Stimulated activated naive B cell treated with anti-CD40 and anti-IgM and Interleukin-4, amounts not matched to agents 10 μg/mL and 1 μg/mL and 100 μg/mL, for 72 hours (primary cell): ENCODE measurements around the gene PTTG1IP.

Source experiments
- ATAC-seq, 2 donors: fragments of 150-1000 bp; cut with Tn5 transposase; replicated peaks; 2 replicates each; pipeline ENCODE4 v1.10.0; 2021; ENCODE audit warnings: moderate library complexity in 1 of 2
- DNase-seq: peaks from one replicate; pipeline ENCODE4 v3.0.0; 2021
- H3K27ac Mint-ChIP-seq: one replicate; pipeline ENCODE4 v1.8.0; 2022; ENCODE audit warnings: mild to moderate bottlenecking, mixed read lengths
- H3K27me3 Mint-ChIP-seq, 2 donors: one replicate each; pipeline ENCODE4 v1.8.0; 2022; ENCODE audit warnings: mixed read lengths in 2 of 2
- H3K36me3 Mint-ChIP-seq, 2 donors: one replicate each; pipeline ENCODE4 v1.8.0; 2022; ENCODE audit warnings: mixed read lengths in 2 of 2, mild to moderate bottlenecking in 1 of 2
- H3K4me1 Mint-ChIP-seq, 2 donors: one replicate each; pipeline ENCODE4 v1.8.0; 2022; ENCODE audit warnings: mixed read lengths in 2 of 2, mild to moderate bottlenecking in 1 of 2
- H3K4me3 Mint-ChIP-seq, 2 donors: one replicate each; pipeline ENCODE4 v1.8.0; 2022; ENCODE audit warnings: mild to moderate bottlenecking in 2 of 2, mixed read lengths in 2 of 2, moderate library complexity in 1 of 2
- H3K9me3 Mint-ChIP-seq, 2 donors: one replicate each; pipeline ENCODE4 v1.8.0; 2022; ENCODE audit warnings: mixed read lengths in 2 of 2, mild to moderate bottlenecking in 1 of 2

PTTG1IP gene

DNA sequence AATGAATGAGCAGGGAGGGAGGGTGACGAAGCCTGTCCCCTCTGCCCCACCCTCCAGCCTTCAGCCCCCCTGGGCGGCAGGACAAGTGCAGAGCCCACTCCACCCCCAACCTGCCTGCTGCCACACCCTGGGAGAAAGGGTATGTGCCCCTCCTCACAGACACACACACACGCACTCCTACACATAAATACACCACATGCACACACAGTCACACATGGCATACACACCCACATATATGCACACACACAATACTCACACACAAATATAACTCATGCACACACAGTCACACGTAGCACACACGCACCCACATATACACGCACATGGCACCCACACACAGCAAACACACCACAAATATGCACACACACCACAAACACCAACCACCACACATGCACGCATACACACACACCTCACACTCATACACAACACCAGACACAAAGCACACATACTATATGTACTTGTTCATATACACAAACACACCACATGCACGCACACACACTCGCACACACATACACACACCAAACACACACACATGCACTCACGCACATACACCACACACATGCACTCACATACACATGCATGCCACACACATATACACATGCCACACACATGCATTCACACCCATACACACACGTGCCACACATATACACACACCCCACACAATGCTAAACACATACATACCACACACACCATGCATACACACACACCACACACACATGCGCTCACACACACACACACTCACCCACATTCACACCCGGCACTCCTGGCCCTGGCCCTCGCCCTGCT lies 30.8 kb upstream of the PTTG1IP start:
- H3K4me3 Mint-ChIP-seq, result no peak overlapping the region
- H3K36me3 Mint-ChIP-seq, result peaks cover 50 to 66% of the 10 kb centered on the region in 2 donors
- no peak for ATAC-seq
- no peaks in the 10 kb centered on the region for H3K9me3 Mint-ChIP-seq
- peak overlapping the region; percentile 48 for H3K27ac Mint-ChIP-seq
- no peak for DNase-seq
- peaks cover 38 to 57% of the 10 kb centered on the region in 2 donors for H3K4me1 Mint-ChIP-seq
- no peaks in the 10 kb centered on the region for H3K27me3 Mint-ChIP-seq

DNA sequence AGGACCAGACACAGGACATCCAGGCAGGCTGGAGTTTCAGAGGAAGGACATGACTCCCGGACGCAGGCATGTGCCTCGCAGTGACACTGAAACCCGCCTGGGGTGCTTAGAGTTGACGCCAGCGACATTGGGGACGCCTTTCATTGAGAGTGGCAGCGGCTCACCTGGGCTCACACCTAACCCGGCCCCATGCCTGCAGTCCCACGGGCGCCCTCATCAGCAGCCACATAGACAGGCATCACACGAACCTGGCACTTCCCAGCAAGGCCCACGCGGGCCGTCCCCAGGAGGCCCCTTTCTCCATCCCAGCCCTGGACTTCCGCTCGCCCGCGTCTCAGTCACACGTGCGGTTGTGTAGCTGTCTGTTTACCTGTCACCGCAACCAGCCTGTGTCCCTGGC lies 30.2 kb upstream of the PTTG1IP start:
- Mint-ChIP-seq H3K27me3 (no peaks in the 10 kb centered on the region), H3K4me1 (peaks cover 33 to 51% of the 10 kb centered on the region in 2 donors), H3K27ac (no peak overlapping the region)

DNA sequence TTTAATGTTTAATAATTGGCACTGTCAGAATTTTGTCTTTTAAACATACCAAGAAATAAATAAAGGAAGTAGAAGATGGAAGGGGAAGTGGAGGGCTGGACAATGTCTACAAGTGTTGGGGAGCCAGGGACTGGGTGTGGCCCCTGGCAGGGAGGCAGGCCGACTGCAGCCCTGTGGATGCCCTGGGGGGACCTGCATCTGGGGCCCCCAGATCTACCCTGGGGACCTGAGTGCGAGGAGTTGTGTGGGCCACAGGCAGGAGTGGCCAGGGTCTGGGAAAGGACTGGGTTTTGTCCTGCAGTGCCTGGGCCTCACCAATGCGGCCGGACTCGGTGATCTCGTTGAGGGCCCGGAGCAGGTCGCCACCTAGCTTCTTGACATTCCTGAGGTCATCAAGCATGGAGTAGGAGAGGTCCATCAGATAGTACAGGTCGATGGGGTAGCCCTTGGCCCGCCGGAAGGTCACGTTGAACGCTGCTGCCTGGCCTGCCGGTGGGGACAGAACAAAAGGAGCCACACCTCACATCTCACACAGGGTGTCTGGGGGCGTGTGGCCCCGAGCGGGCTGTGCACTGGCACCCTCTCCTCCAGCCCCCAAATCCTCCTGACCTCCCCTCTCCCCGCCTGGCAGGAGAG lies 29.7 kb upstream of the PTTG1IP start:
- Mint-ChIP-seq H3K27ac (peak overlapping the region; percentile 16), H3K4me3 (no peak overlapping the region), H3K36me3 (peaks cover 46 to 63% of the 10 kb centered on the region in 2 donors), H3K9me3 (no peaks in the 10 kb centered on the region), H3K27me3 (no peaks in the 10 kb centered on the region), H3K4me1 (peaks cover 33 to 46% of the 10 kb centered on the region in 2 donors)
- DNase-seq (no peak), ATAC-seq (no peak)

More for the DNA sequence above, 30.2 kb upstream of the PTTG1IP start:
- peaks cover 44 to 61% of the 10 kb centered on the region in 2 donors for H3K36me3 Mint-ChIP-seq
- ATAC-seq, result no peak
- no peaks in the 10 kb centered on the region for H3K9me3 Mint-ChIP-seq
- H3K4me3 Mint-ChIP-seq, result no peak overlapping the region
- no peak for DNase-seq

DNA sequence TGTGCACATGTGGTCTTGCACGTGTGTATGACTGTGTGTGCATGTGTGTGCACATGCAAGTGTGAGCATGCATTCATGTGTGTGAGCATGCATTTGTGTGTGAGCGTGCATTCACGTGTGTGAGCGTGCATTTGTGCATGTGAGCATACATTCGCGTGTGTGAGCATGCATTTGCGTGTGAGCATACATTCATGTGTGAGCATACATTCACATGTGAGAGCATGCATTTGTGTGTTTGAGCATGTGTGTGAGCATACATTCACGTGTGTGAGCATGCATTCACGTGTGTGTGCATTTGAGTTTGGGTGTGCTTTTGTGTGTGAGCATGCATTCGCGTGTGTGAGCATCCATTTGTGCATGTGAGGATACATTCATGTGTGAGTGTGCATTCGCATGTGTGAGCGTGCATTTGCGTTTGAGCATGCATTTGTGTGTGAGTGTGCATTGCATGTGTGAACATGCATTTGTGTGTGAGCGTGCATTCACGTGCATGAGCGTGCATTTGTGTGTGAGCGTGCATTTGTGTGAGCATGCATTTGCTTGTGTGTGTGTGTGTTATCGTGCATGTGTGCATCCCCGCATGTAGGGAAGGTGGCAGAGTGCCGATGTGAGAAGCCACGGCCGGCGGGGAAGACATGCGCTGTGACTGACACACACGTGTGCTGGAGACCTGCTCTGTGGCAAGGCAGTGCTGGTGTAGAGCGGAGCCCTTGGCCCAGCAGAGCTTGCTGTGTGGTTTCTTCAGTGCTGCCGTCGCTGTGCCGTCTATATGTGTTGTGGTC lies 29.0 kb upstream of the PTTG1IP start:
- Mint-ChIP-seq H3K27ac (peak overlapping the region; percentile 16), H3K9me3 (no peaks in the 10 kb centered on the region)

DNA sequence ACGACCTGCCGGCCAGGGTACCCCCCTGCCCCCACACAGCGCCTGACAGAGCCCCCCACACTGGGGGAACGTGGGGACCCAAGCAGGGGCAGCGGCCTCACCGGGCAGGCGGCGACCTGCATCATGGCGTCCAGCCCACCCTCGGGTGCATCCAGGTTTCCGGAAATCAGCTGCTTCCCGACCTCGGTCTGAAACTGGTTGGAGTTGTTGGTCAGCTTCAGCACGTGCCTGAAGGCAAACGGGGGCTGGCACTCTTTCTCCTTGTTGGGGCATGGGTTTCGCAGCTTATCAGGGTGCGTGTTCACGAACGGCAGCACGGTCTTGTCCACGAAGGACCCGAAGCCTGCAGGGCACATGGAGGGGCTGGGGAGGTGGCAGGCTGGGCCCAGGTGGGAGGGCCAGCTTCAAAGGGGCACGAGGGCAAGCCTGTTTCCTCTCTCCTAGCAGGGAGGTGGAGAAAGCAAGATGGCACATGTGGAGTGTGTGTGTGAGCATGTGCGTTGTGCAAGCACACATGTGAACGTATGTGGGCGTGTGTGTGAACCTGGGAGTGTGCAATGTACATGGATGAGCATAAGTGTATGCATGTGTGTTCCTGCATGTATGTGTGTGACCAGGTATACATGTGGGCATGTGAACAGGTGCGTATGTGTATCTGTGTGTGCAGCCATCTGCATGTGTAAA lies 28.0 kb upstream of the PTTG1IP start:
- no peaks in the 10 kb centered on the region for H3K27me3 Mint-ChIP-seq
- no peaks in the 10 kb centered on the region for H3K9me3 Mint-ChIP-seq
- DNase-seq (no peak), ATAC-seq (no peak)
- H3K36me3 Mint-ChIP-seq, result peaks cover 54 to 72% of the 10 kb centered on the region in 2 donors
- H3K4me1 Mint-ChIP-seq, result peaks cover 23 to 32% of the 10 kb centered on the region in 2 donors
- H3K27ac Mint-ChIP-seq, result peak overlapping the region; percentile 56
- H3K4me3 Mint-ChIP-seq, result no peak overlapping the region

More for the DNA sequence above, 29.0 kb upstream of the PTTG1IP start:
- H3K4me3 Mint-ChIP-seq, result no peak overlapping the region
- H3K36me3 Mint-ChIP-seq, result peaks cover 46 to 68% of the 10 kb centered on the region in 2 donors
- ATAC-seq (no peak), DNase-seq (no peak)
- H3K27me3 Mint-ChIP-seq, result no peaks in the 10 kb centered on the region
- H3K4me1 Mint-ChIP-seq, result peaks cover 26 to 38% of the 10 kb centered on the region in 2 donors

DNA sequence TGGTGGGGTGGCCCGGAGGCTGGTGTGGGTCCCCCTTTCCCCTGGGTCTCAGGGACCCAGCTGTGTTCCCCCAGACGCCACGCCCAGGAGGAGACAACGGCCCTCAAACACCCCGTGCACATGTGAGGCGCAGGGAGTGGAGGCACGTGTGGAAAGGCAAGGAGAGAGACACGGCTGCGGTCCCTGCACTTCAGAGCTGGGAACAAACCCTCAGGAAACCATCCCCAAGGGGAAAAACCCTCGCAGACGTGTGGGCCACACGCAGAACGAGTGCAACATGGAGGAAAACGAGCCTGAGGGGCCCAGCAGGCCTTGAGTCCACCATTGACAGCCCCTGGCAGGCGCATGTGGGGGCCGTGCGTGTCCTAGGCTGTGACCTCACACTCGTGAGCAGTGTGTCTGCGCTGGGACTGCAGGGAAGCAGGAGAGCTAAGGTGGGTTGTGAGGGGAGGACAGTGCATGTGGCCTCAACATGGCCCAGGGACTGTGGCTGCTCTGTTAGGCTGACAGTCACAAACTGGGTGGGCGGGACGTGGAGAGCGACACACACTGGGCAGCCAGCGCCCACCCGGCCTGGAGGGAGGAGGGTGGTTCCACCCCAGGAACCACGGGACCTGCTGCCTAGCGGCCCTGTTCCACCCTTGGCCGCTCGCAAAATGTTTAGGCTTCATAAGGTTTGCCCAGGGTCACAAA lies 27.2 kb upstream of the PTTG1IP start:
- peaks cover 23 to 24% of the 10 kb centered on the region in 2 donors for H3K4me1 Mint-ChIP-seq
- no peak for ATAC-seq
- H3K27me3 Mint-ChIP-seq, result no peaks in the 10 kb centered on the region
- H3K4me3 Mint-ChIP-seq, result peak overlapping the region in 1 of 2 donors; percentile 32
- no peak for DNase-seq
- H3K36me3 Mint-ChIP-seq, result peaks cover 59 to 71% of the 10 kb centered on the region in 2 donors
- H3K9me3 Mint-ChIP-seq, result no peaks in the 10 kb centered on the region
- peak overlapping the region; percentile 54 for H3K27ac Mint-ChIP-seq

DNA sequence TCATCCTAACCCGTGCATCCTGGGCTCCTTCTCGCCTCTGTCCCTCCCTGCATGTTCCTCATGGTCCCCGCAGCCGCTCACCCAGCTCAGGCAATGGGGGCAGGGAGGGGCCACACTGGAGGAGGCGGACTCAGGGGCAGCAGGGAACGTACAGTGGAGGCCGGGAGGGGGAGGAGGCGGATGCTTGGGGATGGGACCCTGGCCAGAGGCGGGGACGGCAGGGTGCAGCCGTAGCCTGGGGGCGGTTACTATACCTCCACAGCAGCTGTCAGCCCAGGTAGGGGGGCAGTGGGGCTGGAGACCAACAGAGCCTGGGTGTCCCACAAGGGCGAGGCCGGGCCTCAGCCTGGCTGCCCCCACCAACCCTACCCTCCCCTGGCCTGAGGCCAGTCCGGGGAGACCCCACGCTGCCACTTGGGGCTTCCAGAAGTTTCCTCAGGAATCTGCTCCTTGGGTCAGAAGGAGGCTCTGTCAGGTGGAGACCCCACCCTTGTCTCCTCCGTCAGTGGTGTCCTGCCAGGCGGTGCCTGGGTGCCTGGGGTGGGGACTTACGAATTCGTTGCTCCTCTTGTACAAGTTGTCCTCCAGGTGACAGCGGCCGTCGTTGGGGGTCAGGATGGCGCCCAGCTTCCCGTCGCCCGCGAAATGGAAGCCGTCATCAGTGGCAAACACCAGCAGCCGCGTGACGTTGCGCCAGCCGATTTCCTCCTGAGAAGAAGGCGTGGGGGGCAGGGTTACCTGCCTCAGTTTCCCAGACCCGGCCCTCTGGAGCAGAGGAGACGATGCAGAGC lies 26.5 kb upstream of the PTTG1IP start:
- Mint-ChIP-seq H3K36me3 (peaks cover 61 to 70% of the 10 kb centered on the region in 2 donors), H3K4me3 (no peak overlapping the region), H3K9me3 (no peaks in the 10 kb centered on the region), H3K27ac (peak overlapping the region; percentile 75), H3K4me1 (peaks cover 21 to 24% of the 10 kb centered on the region in 2 donors), H3K27me3 (no peaks in the 10 kb centered on the region)
- ATAC-seq (no peak), DNase-seq (no peak)

DNA sequence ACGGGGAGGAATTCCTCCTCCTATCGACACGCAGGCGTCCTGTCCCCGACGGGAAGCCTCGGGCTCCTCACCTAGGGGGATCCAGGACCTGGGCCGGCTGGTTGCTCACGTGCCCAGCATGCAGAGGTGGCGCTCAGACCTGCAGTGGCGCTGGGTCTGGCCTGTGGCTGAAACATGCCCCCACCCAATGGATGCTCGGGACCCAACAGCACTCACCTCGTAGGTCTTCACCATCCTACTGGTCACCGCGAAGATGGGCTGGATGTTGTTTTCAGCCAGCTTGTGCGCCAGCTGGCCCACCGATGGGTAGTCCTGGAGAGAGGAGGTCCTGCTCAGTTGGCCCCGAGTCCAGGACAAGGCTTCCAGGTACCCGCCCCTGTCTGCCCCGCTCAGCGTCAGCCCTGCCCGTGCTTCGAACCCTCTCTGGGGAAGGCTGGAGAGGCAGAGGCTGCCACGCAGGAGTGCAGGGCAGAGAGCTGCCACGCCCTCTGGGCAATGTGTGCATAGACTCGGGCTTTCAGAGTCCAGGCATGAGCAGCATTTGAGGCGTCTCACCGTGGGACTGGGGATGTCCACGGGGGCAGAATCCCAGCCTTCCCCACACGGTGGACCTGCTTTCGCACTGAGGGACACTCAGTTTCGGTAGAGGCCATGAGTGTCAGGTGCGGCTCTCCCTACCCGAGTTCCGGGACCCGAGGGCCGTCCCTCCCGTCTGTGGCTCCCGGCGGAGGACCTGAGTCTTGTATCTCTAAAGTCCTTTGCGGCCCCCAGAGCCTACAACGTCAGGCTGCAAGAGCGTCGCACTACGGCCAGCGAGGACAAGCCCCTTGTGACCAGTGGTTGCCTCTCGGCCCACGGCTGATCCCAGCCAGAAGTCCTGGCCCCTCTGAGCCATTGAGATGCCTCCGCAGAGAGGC lies 25.6 kb upstream of the PTTG1IP start:
- H3K4me3 Mint-ChIP-seq, result no peak overlapping the region
- ATAC-seq, result no peak

DNA sequence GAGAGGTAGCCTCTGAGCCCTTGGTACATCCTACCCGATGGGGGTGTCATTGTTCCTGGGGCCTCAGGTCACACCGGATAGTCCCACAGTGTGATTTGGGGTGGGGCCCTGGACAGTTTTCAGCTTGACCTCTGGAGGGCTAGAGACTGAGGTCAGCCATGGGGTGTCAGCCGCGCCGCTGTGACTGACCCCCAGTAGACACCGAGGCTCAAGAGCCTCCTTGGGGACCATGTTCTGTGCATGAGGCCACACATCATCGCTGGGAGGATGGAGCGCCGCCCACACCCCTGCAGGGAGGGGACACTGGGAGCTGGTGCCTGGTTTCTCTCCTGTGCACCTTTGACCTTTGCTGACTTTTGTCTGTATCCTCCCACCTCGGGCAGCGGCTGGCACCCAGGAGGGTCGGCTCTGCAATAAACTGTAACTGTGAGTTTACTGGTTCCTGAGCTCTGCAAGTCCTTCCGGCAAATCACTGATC lies 24.6 kb upstream of the PTTG1IP start:
- ATAC-seq (no peak), DNase-seq (no peak)
- no peaks in the 10 kb centered on the region for H3K27me3 Mint-ChIP-seq
- H3K9me3 Mint-ChIP-seq, result no peaks in the 10 kb centered on the region
- no peak overlapping the region for H3K4me3 Mint-ChIP-seq
- peaks cover 21 to 22% of the 10 kb centered on the region in 2 donors for H3K4me1 Mint-ChIP-seq
- H3K27ac Mint-ChIP-seq, result peak overlapping the region; percentile 77
- H3K36me3 Mint-ChIP-seq, result peaks cover 61 to 66% of the 10 kb centered on the region in 2 donors

More for the DNA sequence above, 25.6 kb upstream of the PTTG1IP start:
- Mint-ChIP-seq H3K27ac (peak overlapping the region; percentile 75), H3K9me3 (no peaks in the 10 kb centered on the region), H3K4me1 (peaks cover 17 to 18% of the 10 kb centered on the region in 2 donors), H3K27me3 (no peaks in the 10 kb centered on the region), H3K36me3 (peaks cover 64 to 70% of the 10 kb centered on the region in 2 donors)
- DNase-seq, result no peak

DNA sequence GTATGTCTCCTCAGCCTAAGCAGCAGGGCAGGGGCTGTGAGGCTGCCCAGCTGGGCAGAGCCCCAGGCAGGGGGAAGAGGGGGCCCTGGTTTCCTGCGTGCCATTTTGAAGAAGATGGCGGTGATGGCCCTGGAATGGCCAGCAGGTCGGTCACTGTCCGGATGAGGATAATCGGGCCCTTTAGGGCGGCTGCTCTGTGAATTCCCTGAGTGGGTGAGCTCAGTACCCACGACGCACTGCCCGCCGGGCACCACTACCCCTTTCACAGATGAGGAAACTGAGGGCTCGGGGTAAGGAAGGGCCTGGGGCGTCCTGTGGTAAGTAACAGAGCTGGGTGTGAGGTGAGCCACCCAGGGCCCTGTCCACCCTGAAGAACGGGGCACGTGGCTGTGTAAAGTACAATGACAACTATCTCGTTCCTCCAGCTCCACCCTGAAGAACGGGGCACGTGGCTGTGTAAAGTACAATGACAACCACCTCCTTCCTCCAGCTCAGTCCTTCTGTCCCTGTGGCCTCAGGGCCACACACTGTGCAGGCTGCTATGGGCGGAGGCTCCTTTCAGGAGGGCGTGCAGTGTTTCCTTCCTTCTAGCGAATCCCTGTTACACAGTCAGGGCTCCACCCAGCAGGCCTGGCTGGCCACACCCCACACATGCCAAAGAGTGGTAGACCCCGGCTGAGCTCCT lies 24.0 kb upstream of the PTTG1IP start:
- Mint-ChIP-seq H3K4me3 (no peak overlapping the region), H3K9me3 (no peaks in the 10 kb centered on the region), H3K27me3 (no peaks in the 10 kb centered on the region), H3K27ac (no peak overlapping the region), H3K4me1 (peaks cover 18 to 22% of the 10 kb centered on the region in 2 donors), H3K36me3 (peaks cover 55 to 64% of the 10 kb centered on the region in 2 donors)
- ATAC-seq (peak in 1 of 2 donors; percentile 24), DNase-seq (no peak)

DNA sequence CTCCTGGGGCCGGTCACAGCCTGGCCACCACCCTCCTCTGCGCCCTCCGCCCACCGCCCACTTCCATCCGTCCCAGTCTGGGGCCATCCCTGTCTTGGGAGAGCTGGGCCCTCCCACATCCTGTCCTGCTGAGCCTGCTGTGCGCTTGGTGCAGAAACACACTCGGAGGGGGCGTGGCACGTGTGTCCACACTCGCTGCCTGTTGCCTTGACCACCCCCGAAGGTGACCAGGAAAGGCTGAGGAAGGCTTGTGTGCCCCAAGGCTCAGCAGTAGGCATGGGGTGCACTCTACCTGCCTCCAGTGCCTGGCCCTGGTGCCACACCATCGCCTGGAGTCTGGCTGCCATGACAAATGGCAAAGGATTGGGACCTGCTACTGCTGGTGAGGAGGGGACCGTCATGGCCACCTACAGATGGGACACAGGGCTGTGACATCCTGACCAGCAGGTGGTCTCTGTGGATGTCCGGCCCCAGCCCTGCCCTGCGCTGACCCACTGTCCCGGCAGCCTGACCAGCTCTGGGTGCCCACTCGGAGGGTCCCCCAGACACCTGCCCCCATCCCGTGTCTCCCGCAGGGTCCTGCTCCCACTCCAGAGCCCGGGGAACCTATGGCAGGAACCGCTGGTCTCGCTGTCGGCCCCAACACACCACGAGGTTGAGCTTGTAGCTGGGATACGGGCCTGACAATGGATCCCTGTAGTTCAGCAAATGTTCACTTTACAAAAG lies 23.2 kb upstream of the PTTG1IP start:
- DNase-seq (no peak), ATAC-seq (no peak)
- Mint-ChIP-seq H3K27me3 (no peaks in the 10 kb centered on the region), H3K36me3 (peaks cover 53 to 62% of the 10 kb centered on the region in 2 donors), H3K27ac (no peak overlapping the region), H3K9me3 (no peaks in the 10 kb centered on the region), H3K4me3 (no peak overlapping the region), H3K4me1 (peaks cover 20 to 28% of the 10 kb centered on the region in 2 donors)
